HG03175 (cell line): Measurements from ENCODE around the gene ASGR1.

Experiments
- ATAC-seq: cut with Tn5 transposase; IDR thresholded peaks from one replicate; pipeline ENCODE4 v1.9.1; 2021; ENCODE audit warnings: mild to moderate bottlenecking, moderate library complexity; ENCODE audit not compliant: unreplicated experiment

The ASGR1 gene, protein sequence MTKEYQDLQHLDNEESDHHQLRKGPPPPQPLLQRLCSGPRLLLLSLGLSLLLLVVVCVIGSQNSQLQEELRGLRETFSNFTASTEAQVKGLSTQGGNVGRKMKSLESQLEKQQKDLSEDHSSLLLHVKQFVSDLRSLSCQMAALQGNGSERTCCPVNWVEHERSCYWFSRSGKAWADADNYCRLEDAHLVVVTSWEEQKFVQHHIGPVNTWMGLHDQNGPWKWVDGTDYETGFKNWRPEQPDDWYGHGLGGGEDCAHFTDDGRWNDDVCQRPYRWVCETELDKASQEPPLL

DNA sequence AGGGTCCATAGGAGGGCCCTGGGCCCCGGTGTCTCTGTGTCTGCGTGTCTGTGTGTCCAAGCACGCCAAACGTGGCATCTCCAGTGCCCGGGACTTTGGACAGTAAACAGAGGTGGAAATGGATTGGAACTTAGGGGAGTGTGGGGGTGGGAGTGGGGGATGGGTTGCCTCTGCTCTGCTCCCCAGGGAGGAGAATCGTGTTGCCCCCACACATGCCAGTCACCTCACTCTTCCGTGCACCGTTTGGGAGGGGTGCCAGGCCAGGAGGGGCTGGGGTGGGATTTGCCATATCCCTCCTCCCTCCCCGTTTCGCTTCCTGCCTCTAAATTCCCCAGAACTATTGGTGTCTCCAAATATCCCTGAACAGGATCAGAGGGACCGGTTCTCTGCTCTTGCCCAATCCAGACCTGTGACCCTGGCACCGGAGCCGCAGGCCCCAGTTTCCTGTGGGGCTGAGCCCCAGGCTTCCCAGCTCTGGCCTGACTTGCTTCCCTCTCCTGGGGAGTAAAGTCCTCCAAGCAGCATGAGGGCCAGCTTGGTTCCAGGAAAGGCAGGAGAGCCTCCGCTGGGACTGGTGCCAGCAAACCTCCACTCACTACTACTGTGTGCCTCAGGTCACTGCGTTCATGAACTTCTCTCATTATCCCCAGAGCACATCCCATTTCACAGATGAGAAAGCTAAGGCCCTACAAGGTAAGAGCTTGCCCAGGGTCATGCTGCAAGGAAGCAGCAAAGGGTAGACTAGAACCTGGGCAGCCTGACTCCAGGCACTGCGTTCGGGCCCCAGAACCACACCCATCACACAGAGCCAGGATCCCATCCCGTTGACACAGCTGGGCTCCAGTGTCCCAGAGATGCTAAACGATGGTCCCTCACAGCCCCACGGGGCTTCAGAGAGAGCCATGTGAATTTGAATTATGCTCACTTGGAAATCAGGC is at the start of gene ASGR1:
Gene ASGR1 (minus strand): TSS at position 54 of the 938 bp plus-strand sequence. CDS start 807 bp downstream, outside the sequence.
- ATAC-seq = no peak

DNA sequence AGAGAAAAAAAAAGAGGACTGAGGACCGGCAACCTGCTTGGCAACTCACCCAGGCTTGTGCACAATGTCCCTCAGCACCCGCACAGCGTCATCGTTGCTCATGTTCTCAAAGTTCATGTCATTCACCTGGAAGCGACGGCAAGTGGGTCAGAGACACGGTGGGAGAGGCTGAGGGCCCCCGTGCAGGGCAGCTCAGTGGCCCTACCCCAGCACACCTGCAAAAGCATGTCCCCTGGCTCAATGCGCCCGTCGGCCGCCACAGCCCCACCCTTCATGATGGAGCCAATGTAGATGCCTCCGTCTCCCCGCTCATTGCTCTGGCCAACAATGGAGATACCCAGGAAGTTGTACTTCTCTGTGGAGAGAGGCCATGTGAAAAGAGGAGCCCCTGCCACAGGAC is 49.8 kb upstream of the ASGR1 start:
- no peak for ATAC-seq

DNA sequence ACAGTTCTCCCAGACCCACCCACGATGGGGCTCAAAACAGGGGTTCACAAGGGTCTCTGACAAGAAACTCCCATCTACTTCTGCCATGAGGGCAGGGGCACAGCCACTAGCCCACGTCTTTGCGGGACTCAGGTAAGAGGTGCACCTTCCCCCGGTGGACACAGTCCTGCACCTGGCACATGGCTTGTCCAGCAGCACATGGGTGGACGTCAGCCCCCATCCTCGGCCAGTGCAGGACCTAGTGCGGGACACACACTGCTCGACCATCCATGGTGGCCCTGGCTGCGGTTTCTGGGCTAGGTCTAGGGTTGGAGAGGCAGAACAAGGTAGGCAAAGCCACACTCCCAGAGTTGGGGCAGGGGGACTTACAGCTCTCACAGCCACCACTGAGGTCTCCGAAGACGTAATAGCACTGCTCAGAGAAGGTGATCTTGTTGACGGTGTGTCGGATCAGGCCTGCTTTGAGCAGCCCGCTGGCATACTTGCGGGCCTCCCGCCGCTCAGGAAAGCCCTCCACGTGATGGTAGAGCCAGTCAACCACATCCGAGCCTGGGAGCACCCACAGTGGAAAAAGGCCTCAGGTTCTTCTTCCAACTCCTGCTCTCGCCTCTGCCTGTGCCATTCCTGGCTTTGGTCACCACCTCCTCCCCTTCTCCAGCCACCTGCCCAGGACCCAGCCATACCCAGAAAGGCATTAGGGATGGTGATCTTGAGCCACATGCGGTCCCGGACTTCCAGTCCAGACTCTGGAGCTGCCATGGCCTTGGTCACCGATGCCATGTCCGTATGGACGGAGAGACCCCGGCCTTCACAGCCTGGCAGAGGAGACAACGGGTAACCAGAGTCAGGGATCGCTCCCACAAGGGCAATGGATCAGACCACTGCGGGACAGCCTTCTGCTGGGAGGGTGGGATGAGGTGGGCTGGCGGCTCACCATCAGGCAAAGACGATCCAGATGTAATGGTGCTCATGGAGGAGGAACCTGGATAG is 47.8 kb upstream of the ASGR1 start:
- no peak for ATAC-seq

DNA sequence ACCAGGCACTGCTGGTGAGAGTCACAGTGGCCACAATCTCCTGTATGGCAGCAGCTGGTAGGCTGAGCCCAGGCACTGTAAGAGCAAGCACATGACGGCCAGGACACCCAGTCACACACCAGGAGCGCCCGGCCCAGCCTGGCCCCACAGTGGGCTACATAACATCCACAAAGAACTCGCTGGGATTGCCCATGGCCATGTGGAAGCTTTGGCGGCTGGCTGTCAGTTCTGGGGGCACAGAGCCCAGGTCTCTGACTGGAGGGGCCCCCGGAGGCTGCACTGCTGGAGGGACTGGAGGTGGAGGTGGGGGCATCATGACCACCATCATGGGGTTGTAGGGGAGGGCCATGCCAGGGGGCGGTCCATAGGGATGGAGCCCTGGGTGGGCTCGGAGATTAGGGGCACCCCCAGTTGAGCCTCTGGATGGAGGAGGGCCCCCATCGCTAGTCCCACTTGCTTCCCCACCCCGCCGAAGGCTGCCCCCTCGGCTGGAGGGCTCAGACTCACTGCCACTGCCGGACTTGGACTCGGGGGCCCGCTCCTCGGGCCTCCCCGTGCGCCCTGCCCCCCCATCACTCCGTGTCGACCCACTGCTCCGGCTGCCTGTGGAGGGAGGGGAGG is 46.7 kb upstream of the ASGR1 start:
- no peak for ATAC-seq

DNA sequence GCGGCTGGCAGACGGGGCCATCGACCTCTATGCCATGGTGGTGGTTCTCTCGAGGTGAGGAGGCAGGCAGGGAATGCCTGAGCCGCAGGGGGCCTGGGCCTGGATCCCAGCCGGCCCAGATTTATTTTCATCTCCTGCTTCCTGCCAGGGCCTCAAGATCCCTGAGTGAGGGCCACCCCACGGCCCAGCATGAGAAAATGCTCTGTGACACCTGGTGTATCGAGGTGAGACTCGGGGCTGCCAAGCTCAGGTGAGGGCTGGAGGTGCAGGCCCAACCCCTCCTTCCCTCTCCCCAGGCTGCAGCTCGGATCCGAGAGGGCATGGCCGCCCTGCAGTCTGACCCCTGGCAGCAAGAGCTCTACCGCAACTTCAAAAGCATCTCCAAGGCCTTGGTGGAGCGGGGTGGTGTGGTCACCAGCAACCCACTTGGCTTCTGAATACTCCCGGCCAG is 45.5 kb upstream of the ASGR1 start:
- no peak for ATAC-seq

DNA sequence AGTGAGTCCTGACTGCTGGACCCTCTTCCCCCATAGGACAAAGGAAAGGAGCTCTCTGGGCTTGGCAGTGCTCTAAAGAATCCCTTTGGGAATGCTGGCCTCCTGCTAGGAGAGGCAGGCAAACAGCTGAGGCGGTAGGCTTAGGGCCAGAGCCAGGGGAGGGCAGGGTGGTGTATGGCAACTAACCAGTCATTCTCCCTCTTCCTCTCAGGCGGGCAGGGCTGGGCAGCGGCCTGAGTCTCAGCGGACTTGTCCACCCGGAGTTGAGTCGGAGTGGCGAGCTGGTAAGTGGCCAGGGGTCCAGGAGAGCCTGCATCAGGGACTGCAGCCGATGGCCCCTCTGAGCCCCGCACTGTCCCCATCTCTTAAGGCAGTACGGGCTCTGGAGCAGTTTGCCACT is 44.9 kb upstream of the ASGR1 start:
- no peak for ATAC-seq

DNA sequence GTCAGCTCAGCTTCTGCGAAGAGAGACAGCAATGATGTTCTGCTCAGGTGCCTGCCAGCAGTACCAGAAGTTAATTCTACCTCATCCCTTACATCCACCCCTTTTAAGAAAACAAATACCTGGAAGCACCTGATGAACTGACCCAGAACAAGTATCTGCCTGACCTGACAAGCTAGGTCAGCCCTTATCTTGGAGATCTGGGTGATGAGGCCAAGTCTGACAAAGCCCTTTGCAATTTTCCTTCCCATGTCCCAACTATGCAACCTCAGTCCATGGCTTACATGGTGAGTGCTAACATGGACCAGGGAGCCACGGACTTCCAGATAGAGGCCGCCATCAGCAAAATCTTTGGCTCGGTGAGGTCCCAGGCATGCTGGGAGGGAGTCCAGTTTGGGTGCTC is 44.2 kb upstream of the ASGR1 start:
- ATAC-seq = no peak

DNA sequence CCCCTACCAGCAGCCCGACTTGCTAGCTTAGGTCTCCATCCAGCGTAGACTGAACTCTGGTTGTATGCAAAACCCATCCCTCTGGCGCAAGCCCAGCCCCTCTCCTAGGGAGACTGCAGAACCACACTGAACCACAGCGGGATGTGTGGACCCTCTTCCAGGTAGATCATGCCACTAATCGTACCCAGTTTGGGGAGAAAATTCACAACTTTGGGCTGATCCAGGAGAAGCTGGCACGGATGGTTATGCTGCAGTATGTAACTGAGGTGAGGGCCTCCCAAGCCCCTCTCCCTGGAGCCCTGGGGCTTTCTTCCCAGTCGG is 43.8 kb upstream of the ASGR1 start:
- ATAC-seq = no peak

DNA sequence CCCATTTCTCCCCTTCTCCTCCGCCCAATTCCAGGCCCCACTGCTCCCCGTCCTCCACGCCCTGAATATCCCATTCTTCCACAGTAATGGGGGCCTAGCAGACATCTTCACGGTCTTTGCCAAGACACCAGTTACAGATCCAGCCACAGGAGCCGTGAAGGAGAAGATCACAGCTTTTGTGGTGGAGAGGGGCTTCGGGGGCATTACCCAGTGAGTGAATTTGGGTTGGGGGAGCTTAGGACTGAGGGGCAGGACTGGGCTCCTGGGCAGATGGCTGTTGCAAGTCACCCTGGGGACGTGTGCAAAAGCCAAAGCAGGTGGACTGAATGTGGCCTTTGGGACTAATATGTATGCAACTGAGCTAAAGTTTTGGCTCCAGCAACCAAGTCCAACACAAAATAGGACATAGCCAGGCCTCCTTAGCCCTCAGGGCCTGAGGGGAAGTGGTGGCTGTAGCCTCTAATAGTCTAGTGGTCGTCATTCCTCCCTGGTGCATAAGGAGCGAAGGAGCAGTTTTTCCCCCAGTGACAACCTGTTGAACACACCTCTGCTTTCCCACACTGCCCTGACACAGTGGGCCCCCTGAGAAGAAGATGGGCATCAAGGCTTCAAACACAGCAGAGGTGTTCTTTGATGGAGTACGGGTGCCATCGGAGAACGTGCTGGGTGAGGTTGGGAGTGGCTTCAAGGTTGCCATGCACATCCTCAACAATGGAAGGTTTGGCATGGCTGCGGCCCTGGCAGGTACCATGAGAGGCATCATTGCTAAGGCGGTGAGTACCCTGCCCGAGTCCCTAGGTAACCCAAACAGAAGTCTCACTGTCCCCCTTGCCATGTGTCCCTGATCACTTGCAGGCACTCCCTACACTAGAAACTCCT is 43.2 kb upstream of the ASGR1 start:
- no peak for ATAC-seq

DNA sequence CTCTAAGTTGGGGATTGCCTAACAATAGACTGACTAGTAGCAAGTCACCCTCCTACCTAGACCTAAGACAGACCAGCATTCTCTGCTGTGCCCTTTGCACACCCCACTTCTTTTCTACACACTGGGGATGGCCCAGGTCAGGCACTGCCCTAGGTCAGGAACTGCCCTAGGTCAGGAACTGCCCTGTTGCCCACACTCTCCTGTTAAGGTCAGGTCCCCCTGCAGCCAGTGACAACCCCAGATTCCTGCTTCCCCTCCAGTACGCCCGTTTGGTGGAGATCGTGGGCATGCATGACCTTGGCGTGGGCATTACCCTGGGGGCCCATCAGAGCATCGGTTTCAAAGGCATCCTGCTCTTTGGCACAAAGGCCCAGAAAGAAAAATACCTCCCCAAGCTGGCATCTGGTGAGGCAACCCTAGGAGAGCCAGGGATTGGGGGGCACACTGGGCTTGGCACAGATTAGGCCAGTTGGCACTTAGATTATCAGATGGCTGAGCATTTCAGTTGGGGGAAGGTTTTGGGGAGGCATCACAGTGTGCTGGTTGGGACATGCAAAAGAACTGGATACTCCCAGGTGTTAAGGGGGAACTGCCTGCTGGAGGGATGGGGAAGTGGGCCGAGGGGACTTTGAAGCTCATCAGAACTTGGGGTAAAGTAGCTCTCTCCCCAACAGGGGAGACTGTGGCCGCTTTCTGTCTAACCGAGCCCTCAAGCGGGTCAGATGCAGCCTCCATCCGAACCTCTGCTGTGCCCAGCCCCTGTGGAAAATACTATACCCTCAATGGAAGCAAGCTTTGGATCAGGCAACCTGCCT is 42.3 kb upstream of the ASGR1 start:
- no peak for ATAC-seq

DNA sequence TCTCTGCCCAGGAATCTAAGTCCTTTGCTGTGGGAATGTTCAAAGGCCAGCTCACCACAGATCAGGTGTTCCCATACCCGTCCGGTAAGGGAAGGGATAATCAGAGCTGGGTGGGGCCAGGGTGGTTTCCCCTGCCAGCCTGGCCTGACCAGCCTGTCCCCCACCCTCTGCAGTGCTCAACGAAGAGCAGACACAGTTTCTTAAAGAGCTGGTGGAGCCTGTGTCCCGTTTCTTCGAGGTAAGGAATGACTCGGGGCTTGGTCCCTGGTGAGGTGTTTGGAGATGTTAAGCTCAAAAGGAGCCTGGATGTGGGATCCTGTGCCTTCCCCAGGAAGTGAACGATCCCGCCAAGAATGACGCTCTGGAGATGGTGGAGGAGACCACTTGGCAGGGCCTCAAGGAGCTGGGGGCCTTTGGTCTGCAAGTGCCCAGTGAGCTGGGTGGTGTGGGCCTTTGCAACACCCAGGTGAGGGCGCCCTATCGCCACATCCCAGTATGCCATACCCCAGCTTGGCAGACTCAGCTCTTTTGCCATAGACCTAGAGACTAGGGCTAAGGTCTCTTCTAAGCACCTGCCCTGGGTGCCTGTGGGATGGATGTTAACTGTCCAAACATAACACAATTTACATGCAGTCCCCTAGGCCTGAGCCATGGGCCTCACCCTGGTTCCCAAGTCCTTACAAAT is 41.6 kb upstream of the ASGR1 start:
- ATAC-seq = no peak

DNA sequence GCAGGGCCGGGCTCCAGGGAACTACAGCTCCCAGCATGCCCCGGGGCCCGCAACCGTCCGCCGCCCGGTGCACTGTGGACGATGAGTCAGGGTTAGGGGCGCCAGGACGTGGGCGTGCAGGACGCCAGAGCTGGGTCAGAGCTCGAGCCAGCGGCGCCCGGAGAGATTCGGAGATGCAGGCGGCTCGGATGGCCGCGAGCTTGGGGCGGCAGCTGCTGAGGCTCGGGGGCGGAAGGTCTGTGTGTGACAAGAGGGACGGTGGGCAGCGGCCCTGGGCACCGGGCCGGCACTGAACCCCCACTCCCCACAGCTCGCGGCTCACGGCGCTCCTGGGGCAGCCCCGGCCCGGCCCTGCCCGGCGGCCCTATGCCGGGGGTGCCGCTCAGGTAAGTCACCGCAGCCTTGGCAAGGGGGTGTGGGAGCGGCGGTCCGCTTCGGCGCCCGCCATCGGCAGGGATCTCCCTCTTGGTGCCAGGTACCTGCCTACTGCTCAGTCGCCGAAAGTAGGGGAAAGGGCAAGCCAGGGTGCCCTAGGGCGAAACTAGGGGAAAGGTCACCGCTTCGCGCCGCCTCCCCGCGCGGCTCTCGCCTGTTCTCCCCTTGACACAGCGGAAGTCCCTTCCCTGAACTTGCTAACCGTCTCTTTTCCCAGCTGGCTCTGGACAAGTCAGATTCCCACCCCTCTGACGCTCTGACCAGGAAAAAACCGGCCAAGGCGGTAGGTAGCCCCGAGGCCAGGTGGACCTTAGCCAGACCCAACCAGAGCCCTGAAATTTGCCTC is 40.8 kb upstream of the ASGR1 start, which contains the start of the genes ACADVL and DLG4:
Gene ACADVL (plus strand): TSS at position 127 of the 781 bp plus-strand sequence. CDS start 47 bp downstream, at position 174.
Gene DLG4 (minus strand): TSS at position 25 of the 781 bp plus-strand sequence.
- ATAC-seq = peak; percentile 51

DNA sequence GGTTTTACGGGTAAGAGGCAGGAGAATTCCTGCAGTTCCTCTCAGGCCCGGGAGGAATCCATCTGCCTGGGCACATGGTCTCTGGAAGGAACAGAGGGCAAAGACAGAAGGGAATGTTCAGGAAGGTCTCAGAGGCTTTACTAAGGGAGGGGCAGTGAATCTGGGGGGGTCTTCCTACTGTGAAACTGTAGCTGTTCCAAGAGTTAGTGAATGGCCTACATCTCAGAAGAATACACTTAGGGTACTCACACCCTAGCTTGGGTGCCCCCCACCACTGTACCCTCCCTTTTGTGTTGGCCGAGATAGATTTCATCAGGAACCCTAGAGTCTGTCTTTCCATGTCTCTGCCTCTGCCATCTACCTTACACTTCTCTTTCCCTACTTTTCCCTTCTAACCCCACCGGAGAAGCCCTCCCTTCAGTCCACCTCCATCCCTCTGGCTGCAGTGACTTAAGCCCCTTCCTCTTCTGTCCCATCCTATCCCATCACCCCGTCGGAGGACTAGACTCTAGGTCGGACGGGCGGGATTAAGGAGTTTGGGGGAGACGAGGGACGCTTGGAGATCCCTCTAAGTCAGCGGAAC is 40.1 kb upstream of the ASGR1 start:
- ATAC-seq = no peak

DNA sequence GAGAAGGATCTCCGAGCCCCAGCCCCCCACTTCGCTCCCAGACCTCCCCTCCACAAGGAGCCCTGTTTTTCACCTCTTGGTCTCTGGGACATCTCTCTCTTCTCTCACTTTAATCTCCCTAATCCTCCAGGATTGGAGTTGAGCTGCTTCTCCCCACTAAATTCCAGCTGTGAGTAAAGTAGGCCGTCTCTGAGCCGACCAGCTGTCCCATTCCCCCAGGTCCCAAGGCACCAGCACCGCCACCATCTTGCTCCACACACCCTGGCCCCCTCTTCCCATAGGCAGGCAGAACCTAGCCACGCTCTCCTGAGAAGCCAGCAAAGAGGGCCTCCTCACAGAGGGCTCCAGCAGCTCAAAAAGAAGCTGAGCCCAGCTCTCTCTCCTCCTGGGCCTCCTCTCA is 39.6 kb upstream of the ASGR1 start:
- ATAC-seq = no peak

DNA sequence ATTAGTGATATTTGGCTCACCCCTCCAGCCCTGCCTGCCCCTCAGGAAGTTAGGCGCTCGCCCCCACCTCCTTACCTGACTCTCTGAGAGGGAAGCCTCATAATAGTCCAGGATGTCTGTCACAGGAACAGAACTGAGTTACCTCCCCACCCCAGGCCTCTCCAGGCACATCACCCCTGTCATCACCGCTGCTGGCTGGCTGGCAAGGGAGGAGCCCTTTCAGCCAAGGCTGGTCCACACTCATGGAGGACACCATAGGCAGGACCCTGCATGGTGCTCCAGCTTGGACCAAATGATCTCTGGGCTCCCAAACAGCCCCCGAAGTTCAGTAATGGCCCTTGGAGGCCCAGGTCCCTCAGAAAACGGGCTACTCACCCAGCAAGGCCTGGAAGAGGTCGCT is 39.0 kb upstream of the ASGR1 start:
- no peak for ATAC-seq

DNA sequence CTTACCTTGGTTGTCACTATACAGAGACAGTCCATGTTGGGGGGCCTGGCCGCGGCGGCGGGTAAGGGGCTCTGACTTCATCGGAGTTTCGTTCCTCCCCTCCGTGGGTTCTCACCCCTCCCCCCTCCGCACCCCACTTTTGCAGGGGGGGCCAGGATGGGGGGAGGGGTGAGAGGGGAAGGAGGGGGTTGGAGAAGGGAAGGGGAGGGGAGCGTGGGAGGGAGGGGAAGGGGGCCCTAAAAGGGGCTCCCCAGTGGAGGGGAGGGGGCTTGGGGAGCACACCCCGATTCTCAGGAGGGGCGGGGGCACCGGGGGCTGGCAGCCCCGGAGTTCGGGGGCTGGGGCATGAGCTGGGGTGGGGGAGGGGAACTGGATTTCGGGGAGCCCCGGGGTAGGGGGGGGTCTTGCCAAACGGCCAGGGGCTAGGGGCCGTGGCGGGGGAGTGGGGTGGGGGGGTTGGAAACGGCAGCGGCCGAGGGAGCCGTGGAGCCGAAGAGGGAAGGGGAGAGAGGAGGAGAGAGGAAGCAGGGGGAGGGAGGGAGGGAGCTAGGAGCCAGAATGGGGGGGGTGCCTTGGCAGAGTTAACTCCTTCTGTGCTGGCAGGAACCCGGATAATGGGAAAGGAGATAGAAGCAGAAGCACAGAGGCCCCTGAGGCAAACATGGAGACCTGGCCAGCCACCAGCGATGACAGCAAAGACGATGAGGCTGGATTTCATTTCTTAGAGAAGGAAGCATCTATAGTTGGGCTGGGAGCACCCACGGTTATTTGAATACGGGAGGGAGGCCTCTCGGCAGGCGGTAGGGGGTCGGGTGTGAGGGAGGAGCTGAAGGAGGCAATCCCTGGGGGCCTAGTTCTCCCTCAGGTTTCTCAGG is 38.2 kb upstream of the ASGR1 start:
- no peak for ATAC-seq
